Activated naive CD8-positive, alpha-beta T cell treated with anti-CD3 and anti-CD28 coated beads for 36 hours (primary cell): ENCODE measurements around the gene ENOX2. TPM values are rescaled to one million over a fixed set of nuclear protein-coding genes. Genes with fewer than 3 reads are reported as not detected.
"Not testable (repeated sequence)": the region's sequence is repeated elsewhere in the genome, so short reads cannot be mapped to it uniquely, and the experiment has no call there.

ENCODE experiments used
- DNase-seq: peaks from one replicate; pipeline ENCODE4 v3.0.0; 2021
- H3K27ac Mint-ChIP-seq: one replicate; pipeline ENCODE4 v1.8.0; 2022; ENCODE audit warnings: mild to moderate bottlenecking, moderate library complexity, mixed read lengths
- H3K27me3 Mint-ChIP-seq: one replicate; pipeline ENCODE4 v1.8.0; 2022; ENCODE audit warnings: mild to moderate bottlenecking, mixed read lengths
- H3K36me3 Mint-ChIP-seq: one replicate; pipeline ENCODE4 v1.8.0; 2021; ENCODE audit warnings: mild to moderate bottlenecking, mixed read lengths
- H3K4me1 Mint-ChIP-seq: one replicate; pipeline ENCODE4 v1.8.0; 2021; ENCODE audit warnings: mixed read lengths
- H3K4me3 Mint-ChIP-seq: one replicate; pipeline ENCODE4 v1.8.0; 2022; ENCODE audit warnings: mild to moderate bottlenecking, moderate library complexity, mixed read lengths
- H3K9me3 Mint-ChIP-seq: one replicate; pipeline ENCODE4 v1.8.0; 2022; ENCODE audit warnings: mixed read lengths
- total RNA-seq, 2 experiments: library from RNA; stranded (reverse); gene quantifications; one replicate each; pipeline ENCODE4 v1.2.3, GENCODE V29; 2021

Gene ENOX2
- 10 to 100 TPM; 13.0 to 13.3 TPM for total RNA-seq

DNA sequence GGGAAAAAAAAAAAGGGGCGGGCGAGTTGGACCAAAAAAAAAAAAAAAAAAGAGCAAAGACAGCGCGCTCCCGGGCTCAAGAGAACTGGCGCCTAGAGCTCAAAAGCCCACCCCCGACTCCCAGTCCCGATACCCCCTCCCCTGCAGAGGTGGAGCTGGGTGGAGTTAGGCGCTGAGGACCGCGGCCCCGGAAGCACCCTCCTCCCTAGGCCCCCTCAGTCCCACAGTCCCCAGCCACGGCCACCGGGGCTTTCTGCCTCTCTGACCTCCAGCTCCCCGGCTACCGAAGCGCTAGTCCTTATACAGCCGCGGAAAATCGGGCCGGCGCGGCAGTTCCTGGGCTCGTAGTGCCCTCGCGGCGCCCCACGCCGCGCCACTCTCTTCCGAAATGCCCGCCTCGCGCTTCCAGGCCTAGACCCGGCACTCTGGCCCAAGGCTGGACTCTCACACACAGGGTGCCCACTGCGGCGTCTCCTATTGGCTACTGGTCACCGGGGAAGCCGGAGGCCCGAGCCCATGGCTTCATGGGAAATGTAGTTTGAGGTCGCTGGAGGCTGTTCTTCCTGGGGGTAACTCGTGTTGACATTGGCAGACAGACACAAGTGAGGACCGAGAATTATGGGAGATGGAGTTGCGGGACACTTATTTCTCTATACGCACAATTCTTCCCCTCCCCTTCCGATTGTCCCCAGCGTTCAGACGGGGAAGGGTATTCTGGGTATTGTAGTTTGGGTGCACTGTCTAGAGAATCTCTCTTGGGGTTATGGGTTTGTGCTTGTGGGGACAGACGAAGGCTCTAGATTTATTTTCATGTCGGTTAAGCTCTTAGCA lies at the start of gene ENOX2:
TSS of gene ENOX2 (minus strand) at position 427 of the 831 bp plus-strand sequence. CDS start 199,993 bp downstream, outside the sequence.
- Mint-ChIP-seq H3K27ac (peak within 1 kb of the TSS; percentile 82), H3K36me3 (peaks cover 9% of the 10 kb centered on the region), H3K27me3 (no peaks in the 10 kb centered on the region), H3K4me3 (no peak within 1 kb of the TSS), H3K9me3 (no peaks in the 10 kb centered on the region), H3K4me1 (peaks cover 6% of the 10 kb centered on the region)
- peak; percentile 79 for DNase-seq

DNA sequence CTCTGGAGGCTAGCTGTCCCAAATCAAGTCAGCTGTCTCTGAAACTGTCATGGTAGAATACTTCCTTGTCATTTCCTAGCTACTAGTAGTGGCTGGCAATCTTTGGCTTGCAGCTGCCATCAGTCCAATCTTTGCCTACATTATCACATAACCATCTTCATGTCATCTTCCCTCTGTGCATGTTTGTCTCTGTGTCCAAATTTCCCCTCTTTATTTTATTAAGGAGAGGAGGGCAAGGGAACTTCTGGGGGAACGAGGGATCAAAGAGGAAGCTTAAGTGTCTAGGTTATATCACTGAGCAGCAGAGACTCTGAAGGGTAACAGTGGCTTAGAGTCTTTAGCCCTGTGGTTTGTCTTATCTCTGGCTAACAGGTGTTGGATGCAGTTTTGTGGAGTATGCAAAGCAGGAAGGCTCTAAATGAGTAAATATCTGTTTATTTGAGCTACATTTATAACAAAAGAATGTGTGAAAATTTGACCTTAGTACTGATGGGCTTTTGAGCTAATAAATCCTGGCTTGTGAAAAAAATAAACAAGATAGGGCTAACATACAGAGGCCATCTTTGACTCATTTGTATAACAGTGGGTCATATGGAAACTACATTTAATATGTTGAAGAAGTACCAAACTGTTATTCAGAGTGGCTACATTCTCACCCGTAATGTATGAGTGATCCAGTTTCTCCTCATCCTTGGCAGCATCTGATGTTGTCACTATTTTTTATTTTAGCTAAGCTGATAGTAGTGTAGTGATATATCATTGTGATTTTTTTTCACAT lies 49.4 kb upstream of the ENOX2 start:
- peaks cover 3% of the 10 kb centered on the region for H3K27me3 Mint-ChIP-seq
- DNase-seq: no peak
- no peaks in the 10 kb centered on the region for H3K9me3 Mint-ChIP-seq
- H3K4me3 Mint-ChIP-seq: no peak overlapping the region
- H3K27ac Mint-ChIP-seq: no peak overlapping the region
- H3K36me3 Mint-ChIP-seq: no peaks in the 10 kb centered on the region
- H3K4me1 Mint-ChIP-seq: no peaks in the 10 kb centered on the region

DNA sequence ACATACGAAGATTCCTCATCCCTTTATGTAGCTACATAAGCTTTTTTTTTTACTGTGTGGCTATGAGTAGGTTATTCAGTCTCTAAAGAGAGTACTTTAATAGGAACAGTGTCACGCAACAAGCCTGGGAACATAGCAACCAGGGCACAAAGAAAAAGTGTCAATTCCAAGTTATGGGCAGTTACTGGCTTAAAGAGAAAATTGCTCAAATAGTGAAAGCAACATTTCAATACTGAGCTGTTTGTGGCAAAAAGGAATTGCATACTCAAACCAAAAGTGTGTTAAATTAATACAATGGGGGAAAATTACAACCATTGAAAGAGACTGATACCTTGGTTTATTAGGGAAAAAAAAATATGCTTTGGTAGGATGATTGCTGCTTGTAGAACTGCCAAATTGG lies 41.2 kb upstream of the ENOX2 start:
- H3K27me3 Mint-ChIP-seq: peaks cover 6% of the 10 kb centered on the region
- no peak overlapping the region for H3K27ac Mint-ChIP-seq
- H3K4me3 Mint-ChIP-seq: no peak overlapping the region
- H3K9me3 Mint-ChIP-seq: no peaks in the 10 kb centered on the region
- no peaks in the 10 kb centered on the region for H3K36me3 Mint-ChIP-seq
- H3K4me1 Mint-ChIP-seq: no peaks in the 10 kb centered on the region
- no peak for DNase-seq

DNA sequence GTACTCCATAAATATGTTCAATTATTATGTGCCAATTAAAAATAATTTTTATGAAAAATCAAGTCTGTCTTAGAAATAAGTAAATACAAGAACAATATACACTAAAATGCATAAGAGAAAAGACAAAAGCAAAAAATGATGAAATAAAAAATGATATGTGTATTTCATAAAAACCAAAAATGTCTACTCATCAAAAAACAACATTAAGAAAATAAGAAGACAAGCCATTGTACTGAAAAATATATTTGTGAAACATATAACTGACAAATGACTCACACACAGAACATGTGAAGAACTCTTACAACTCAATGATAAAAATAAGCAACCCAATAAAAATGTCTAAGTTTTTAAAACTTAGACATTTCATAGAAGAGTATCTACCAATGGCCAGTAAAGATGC lies 34.1 kb upstream of the ENOX2 start:
- no peaks in the 10 kb centered on the region for H3K36me3 Mint-ChIP-seq

DNA sequence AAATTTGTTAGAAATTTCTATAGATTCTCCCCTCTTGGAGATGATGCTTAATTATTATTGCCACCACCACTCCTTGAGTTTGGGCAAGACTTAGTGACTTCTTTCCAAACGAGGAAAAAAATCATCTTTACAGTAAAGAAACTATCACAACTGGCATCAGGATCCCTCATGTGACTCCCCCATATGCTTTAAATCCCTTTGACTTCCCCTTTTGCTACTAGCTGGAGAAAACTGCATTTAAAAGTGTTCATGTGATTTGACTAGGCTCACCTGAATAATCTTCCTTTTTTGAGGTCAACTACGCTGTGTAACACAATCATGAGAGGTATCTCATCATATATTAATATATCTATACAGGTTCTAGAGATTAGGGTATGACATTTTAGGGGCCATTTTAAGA lies 30.3 kb upstream of the ENOX2 start:
- Mint-ChIP-seq H3K4me1 (no peaks in the 10 kb centered on the region), H3K4me3 (no peak overlapping the region), H3K36me3 (no peaks in the 10 kb centered on the region), H3K27me3 (peaks cover 1% of the 10 kb centered on the region), H3K9me3 (no peaks in the 10 kb centered on the region), H3K27ac (no peak overlapping the region)
- no peak for DNase-seq

More for the DNA sequence above, 34.1 kb upstream of the ENOX2 start:
- DNase-seq: no peak
- H3K27ac Mint-ChIP-seq: no peak overlapping the region
- H3K9me3 Mint-ChIP-seq: no peaks in the 10 kb centered on the region
- no peaks in the 10 kb centered on the region for H3K4me1 Mint-ChIP-seq
- H3K27me3 Mint-ChIP-seq: peaks cover 4% of the 10 kb centered on the region
- H3K4me3 Mint-ChIP-seq: no peak overlapping the region

DNA sequence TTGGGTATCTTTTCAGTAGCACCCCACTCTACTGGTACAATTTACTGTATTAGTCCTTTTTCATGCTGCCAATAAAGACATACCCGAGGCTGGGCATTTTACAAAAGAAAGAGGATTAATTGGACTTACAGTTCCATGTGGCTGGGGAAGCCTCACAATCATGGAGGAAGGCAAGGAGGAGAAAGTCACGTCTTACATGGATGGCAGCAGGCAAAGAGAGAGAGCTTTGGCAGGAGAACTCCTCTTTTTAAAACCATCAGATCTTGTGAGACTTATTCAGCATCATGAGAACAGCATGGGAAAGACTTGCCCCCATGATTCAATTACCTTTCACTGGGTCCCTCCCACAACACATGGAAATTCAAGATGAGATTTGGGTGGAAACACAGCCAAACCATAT lies 17.4 kb upstream of the ENOX2 start:
- not testable (repeated sequence) for H3K9me3 Mint-ChIP-seq, H3K27me3 Mint-ChIP-seq, H3K27ac Mint-ChIP-seq, DNase-seq, H3K36me3 Mint-ChIP-seq, H3K4me1 Mint-ChIP-seq, H3K4me3 Mint-ChIP-seq

DNA sequence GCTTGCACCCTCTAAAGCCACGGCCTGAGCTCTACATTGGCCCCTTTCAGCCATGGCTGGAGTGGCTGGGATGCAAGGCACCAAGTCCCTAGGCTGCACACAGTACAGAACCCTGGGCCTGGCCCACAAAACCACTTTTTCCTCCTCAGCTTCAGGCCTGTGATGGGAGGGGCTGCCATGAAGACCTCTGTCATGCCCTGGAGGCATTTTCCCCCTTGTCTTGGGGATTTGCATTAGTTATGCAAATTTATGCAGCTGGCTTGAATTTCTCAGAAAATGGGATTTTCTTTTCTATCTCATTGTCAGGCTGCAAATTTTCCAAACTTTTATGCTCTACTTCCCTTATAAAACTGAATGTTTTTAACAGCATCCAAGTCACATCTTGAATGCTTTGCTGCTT lies 16.7 kb upstream of the ENOX2 start:
- not testable (repeated sequence) for DNase-seq, H3K4me1 Mint-ChIP-seq, H3K27ac Mint-ChIP-seq, H3K27me3 Mint-ChIP-seq, H3K36me3 Mint-ChIP-seq, H3K9me3 Mint-ChIP-seq, H3K4me3 Mint-ChIP-seq

DNA sequence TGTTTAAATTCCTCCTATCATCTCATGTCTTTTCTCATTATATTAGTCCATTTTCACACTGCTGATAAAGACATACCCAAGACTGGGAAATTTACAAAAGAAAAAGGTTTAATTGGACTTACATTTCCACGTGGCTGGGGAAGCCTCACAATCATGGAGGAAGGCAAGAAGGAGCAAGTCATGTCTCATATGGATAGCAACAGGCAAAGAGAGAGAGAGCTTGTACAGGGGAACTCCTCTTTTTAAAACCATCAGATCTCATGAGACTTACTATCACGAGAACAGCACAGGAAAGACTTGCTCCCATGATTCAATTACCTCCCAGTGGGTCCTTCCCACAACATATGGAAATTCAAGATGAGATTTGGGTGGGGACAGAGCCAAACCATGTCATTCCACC lies 15.5 kb upstream of the ENOX2 start:
- not testable (repeated sequence) for H3K9me3 Mint-ChIP-seq, H3K27ac Mint-ChIP-seq

GRCh38 chrX:130916636-130917422 lies 13.8 kb upstream of the ENOX2 start:
- Mint-ChIP-seq H3K4me3 (no peak overlapping the region), H3K4me1 (peaks cover 1% of the 10 kb centered on the region), H3K9me3 (no peaks in the 10 kb centered on the region), H3K36me3 (no peaks in the 10 kb centered on the region), H3K27ac (no peak overlapping the region), H3K27me3 (peaks cover 3% of the 10 kb centered on the region)
- peak; percentile 7 for DNase-seq

More for the DNA sequence above, 15.5 kb upstream of the ENOX2 start:
- not testable (repeated sequence) for H3K4me3 Mint-ChIP-seq, H3K4me1 Mint-ChIP-seq, DNase-seq, H3K36me3 Mint-ChIP-seq, H3K27me3 Mint-ChIP-seq

- no peak overlapping the region for H3K4me3 Mint-ChIP-seq
These were observed 12.3 kb upstream of the ENOX2 start for GRCh38 chrX:130915302-130915701.

GRCh38 chrX:130909469-130910136 lies 6.6 kb upstream of the ENOX2 start:
- Mint-ChIP-seq H3K27me3 (no peaks in the 10 kb centered on the region), H3K36me3 (no peaks in the 10 kb centered on the region), H3K4me1 (no peaks in the 10 kb centered on the region), H3K4me3 (no peak overlapping the region), H3K9me3 (no peaks in the 10 kb centered on the region), H3K27ac (no peak overlapping the region)
- no peak for DNase-seq

More at GRCh38 chrX:130915302-130915701, 12.3 kb upstream of the ENOX2 start:
- Mint-ChIP-seq H3K27me3 (peaks cover 3% of the 10 kb centered on the region), H3K36me3 (no peaks in the 10 kb centered on the region), H3K9me3 (no peaks in the 10 kb centered on the region), H3K27ac (no peak overlapping the region), H3K4me1 (peaks cover 1% of the 10 kb centered on the region)
- DNase-seq: no peak

DNA sequence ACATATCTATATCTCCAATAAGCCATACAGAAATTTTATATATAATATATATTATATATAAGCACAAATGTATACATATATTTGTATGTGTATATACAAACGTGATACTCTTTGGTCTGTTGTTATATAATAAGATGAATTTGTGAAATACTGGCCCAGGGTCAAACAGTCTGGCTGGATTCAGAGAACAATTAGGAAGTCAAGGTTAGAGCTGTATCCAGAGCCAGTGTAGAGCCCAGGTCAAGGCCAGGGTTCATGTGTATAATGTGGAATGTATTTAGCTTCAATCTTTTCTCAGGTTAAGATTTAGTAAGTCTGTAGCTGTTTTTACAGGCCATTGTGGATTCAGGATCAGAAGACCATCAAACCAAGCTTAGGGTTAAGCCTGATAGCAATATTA lies 3.8 kb upstream of the ENOX2 start:
- Mint-ChIP-seq H3K9me3 (no peaks in the 10 kb centered on the region), H3K27me3 (no peaks in the 10 kb centered on the region), H3K4me3 (no peak overlapping the region), H3K36me3 (peaks cover 2% of the 10 kb centered on the region), H3K27ac (no peak overlapping the region), H3K4me1 (peaks cover 4% of the 10 kb centered on the region)
- DNase-seq: no peak

GRCh38 chrX:130902446-130902782 lies 595 bp downstream of the ENOX2 start:
- peak overlapping the region; percentile 82 for H3K27ac Mint-ChIP-seq
- no peak overlapping the region for H3K4me3 Mint-ChIP-seq
- peaks cover 6% of the 10 kb centered on the region for H3K4me1 Mint-ChIP-seq
- H3K36me3 Mint-ChIP-seq: peaks cover 9% of the 10 kb centered on the region
- H3K9me3 Mint-ChIP-seq: no peaks in the 10 kb centered on the region
- H3K27me3 Mint-ChIP-seq: no peaks in the 10 kb centered on the region
- DNase-seq: no peak

GRCh38 chrX:130896802-130897501 lies 6.1 kb downstream of the ENOX2 start:
- Mint-ChIP-seq H3K36me3 (peaks cover 13% of the 10 kb centered on the region), H3K4me1 (peaks cover 7% of the 10 kb centered on the region), H3K27me3 (no peaks in the 10 kb centered on the region), H3K4me3 (no peak overlapping the region), H3K9me3 (no peaks in the 10 kb centered on the region), H3K27ac (no peak overlapping the region)
- DNase-seq: no peak
